Measurements from ENCODE around the gene CNKSR2.

DNA sequence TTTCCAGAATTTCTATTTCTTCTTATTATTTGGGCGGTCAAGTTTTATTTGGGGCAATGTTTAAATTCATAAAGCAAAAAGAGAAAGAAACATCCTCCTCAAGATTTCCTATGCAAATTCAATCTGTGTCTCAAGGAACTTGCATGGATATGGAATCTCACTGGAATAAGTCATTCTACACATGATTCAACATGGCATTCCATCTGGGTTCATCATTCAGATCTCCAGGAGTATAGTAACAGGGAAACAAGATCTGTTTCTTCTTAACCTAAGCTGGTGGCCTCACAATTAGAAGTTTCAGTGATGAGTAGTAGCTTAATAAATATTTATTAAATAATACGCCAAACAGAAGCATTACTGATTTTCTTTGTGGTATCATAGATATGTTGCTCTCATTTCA, 264.1 kb downstream of the CNKSR2 start:
- no peak for TF ChIP-seq FOXP2 (optimal IDR thresholded peaks at IDR 0.05; ENCODE audit: control extremely low read depth, extremely low read length, insufficient read depth)
- no peak for TF ChIP-seq EZH2 (IDR thresholded peaks at IDR 0.05)
- TF ChIP-seq POLR2AphosphoS5 (IDR thresholded peaks at IDR 0.05; ENCODE audit: borderline replicate concordance, low read depth, low read length): no peak
